ENCODE data around the gene SCAPER. TPM values are rescaled to one million over a fixed set of nuclear protein-coding genes. Genes with fewer than 3 reads are reported as not detected.
"Not testable (repeated sequence)": the region's sequence is repeated elsewhere in the genome, so short reads cannot be mapped to it uniquely, and the experiment has no call there.

SCAPER gene
- total RNA-seq, 1 donor from 2014 or later = 56.9 TPM

- no peak overlapping the region for H3K27ac ChIP-seq (ENCODE audit: low read depth, low read length)
Measured at GRCh38 chr15:76916369-76916768, 11.2 kb upstream of the SCAPER start.

GRCh38 chr15:76913737-76914136 lies 8.6 kb upstream of the SCAPER start:
- H3K4me1 ChIP-seq (ENCODE audit: control insufficient read depth in 3 of 3, insufficient read depth in 3 of 3, low read length in 3 of 3) = no peaks in the 10 kb centered on the region
- H3K4me3 ChIP-seq (ENCODE audit: low read length in 3 of 3) = no peak overlapping the region
- no peak overlapping the region for H3K9ac ChIP-seq (ENCODE audit: low read depth in 1 of 3, low read length in 3 of 3)
- H3K27ac ChIP-seq (ENCODE audit: low read depth, low read length) = no peak overlapping the region
- H3K27me3 ChIP-seq (ENCODE audit: control insufficient read depth in 3 of 3, insufficient read depth in 3 of 3, low read length in 3 of 3) = no peaks in the 10 kb centered on the region
- no peaks in the 10 kb centered on the region for H3K9me3 ChIP-seq (ENCODE audit: control insufficient read depth in 3 of 3, low read length in 3 of 3)
- no peaks in the 10 kb centered on the region for H3K36me3 ChIP-seq (ENCODE audit: control insufficient read depth in 3 of 3, insufficient read depth in 3 of 3, low read length in 3 of 3)

More at GRCh38 chr15:76916369-76916768, 11.2 kb upstream of the SCAPER start:
- no peaks in the 10 kb centered on the region for H3K27me3 ChIP-seq (ENCODE audit: control insufficient read depth in 3 of 3, insufficient read depth in 3 of 3, low read length in 3 of 3)
- no peaks in the 10 kb centered on the region for H3K4me1 ChIP-seq (ENCODE audit: control insufficient read depth in 3 of 3, insufficient read depth in 3 of 3, low read length in 3 of 3)
- no peaks in the 10 kb centered on the region for H3K36me3 ChIP-seq (ENCODE audit: control insufficient read depth in 3 of 3, insufficient read depth in 3 of 3, low read length in 3 of 3)
- no peak overlapping the region for H3K9ac ChIP-seq (ENCODE audit: low read depth in 1 of 3, low read length in 3 of 3)
- no peaks in the 10 kb centered on the region for H3K9me3 ChIP-seq (ENCODE audit: control insufficient read depth in 3 of 3, low read length in 3 of 3)
- H3K4me3 ChIP-seq (ENCODE audit: low read length in 3 of 3) = no peak overlapping the region

- Histone ChIP-seq H3K9me3 (ENCODE audit: control insufficient read depth in 3 of 3, low read length in 3 of 3) (no peaks in the 10 kb centered on the region), H3K4me1 (ENCODE audit: control insufficient read depth in 3 of 3, insufficient read depth in 3 of 3, low read length in 3 of 3) (no peaks in the 10 kb centered on the region), H3K4me3 (ENCODE audit: low read length in 3 of 3) (no peak overlapping the region), H3K27me3 (ENCODE audit: control insufficient read depth in 3 of 3, insufficient read depth in 3 of 3, low read length in 3 of 3) (no peaks in the 10 kb centered on the region), H3K27ac (ENCODE audit: low read depth, low read length) (no peak overlapping the region), H3K9ac (ENCODE audit: low read depth in 1 of 3, low read length in 3 of 3) (no peak overlapping the region), H3K36me3 (ENCODE audit: control insufficient read depth in 3 of 3, insufficient read depth in 3 of 3, low read length in 3 of 3) (no peaks in the 10 kb centered on the region)
Measured at GRCh38 chr15:76912430-76912829, 7.3 kb upstream of the SCAPER start.

GRCh38 chr15:76905855-76906254 lies 715 bp upstream of the SCAPER start:
- H3K27ac ChIP-seq (ENCODE audit: low read depth, low read length) = peak overlapping the region; percentile 98
- H3K9me3 ChIP-seq (ENCODE audit: control insufficient read depth in 3 of 3, low read length in 3 of 3) = no peaks in the 10 kb centered on the region
- peak overlapping the region; percentile 89 to 94 (median 90) for H3K9ac ChIP-seq (ENCODE audit: low read depth in 1 of 3, low read length in 3 of 3)
- no peaks in the 10 kb centered on the region for H3K27me3 ChIP-seq (ENCODE audit: control insufficient read depth in 3 of 3, insufficient read depth in 3 of 3, low read length in 3 of 3)
- no peaks in the 10 kb centered on the region for H3K36me3 ChIP-seq (ENCODE audit: control insufficient read depth in 3 of 3, insufficient read depth in 3 of 3, low read length in 3 of 3)
- H3K4me3 ChIP-seq (ENCODE audit: low read length in 3 of 3) = peak overlapping the region; percentile 80 to 95 (median 90)
- H3K4me1 ChIP-seq (ENCODE audit: control insufficient read depth in 3 of 3, insufficient read depth in 3 of 3, low read length in 3 of 3) = peaks cover 18 to 27% (median 23%) of the 10 kb centered on the region in 3 donors

GRCh38 chr15:76904461-76905012 lies 603 bp downstream of the SCAPER start:
- Histone ChIP-seq H3K36me3 (ENCODE audit: control insufficient read depth in 3 of 3, insufficient read depth in 3 of 3, low read length in 3 of 3) (no peaks in the 10 kb centered on the region), H3K4me1 (ENCODE audit: control insufficient read depth in 3 of 3, insufficient read depth in 3 of 3, low read length in 3 of 3) (peaks cover 18 to 27% (median 23%) of the 10 kb centered on the region in 3 donors), H3K4me3 (ENCODE audit: low read length in 3 of 3) (peak overlapping the region; percentile 81 to 95 (median 90))

GRCh38 chr15:76903251-76903681 lies 1.9 kb downstream of the SCAPER start:
- Histone ChIP-seq H3K36me3 (ENCODE audit: control insufficient read depth in 3 of 3, insufficient read depth in 3 of 3, low read length in 3 of 3) (no peaks in the 10 kb centered on the region), H3K9ac (ENCODE audit: low read depth in 1 of 3, low read length in 3 of 3) (no peak overlapping the region), H3K4me1 (ENCODE audit: control insufficient read depth in 3 of 3, insufficient read depth in 3 of 3, low read length in 3 of 3) (peaks cover 18 to 27% (median 23%) of the 10 kb centered on the region in 3 donors), H3K9me3 (ENCODE audit: control insufficient read depth in 3 of 3, low read length in 3 of 3) (no peaks in the 10 kb centered on the region), H3K27ac (ENCODE audit: low read depth, low read length) (peak overlapping the region; percentile 98), H3K4me3 (ENCODE audit: low read length in 3 of 3) (no peak overlapping the region), H3K27me3 (ENCODE audit: control insufficient read depth in 3 of 3, insufficient read depth in 3 of 3, low read length in 3 of 3) (no peaks in the 10 kb centered on the region)

More at GRCh38 chr15:76904461-76905012, 603 bp downstream of the SCAPER start:
- Histone ChIP-seq H3K27ac (ENCODE audit: low read depth, low read length) (peak overlapping the region; percentile 98), H3K9me3 (ENCODE audit: control insufficient read depth in 3 of 3, low read length in 3 of 3) (no peaks in the 10 kb centered on the region), H3K27me3 (ENCODE audit: control insufficient read depth in 3 of 3, insufficient read depth in 3 of 3, low read length in 3 of 3) (no peaks in the 10 kb centered on the region), H3K9ac (ENCODE audit: low read depth in 1 of 3, low read length in 3 of 3) (peak overlapping the region; percentile 89 to 94 (median 90))

GRCh38 chr15:76901965-76902364 lies 3.2 kb downstream of the SCAPER start:
- Histone ChIP-seq H3K27me3 (ENCODE audit: control insufficient read depth in 3 of 3, insufficient read depth in 3 of 3, low read length in 3 of 3) (no peaks in the 10 kb centered on the region), H3K36me3 (ENCODE audit: control insufficient read depth in 3 of 3, insufficient read depth in 3 of 3, low read length in 3 of 3) (no peaks in the 10 kb centered on the region), H3K9ac (ENCODE audit: low read depth in 1 of 3, low read length in 3 of 3) (no peak overlapping the region), H3K4me3 (ENCODE audit: low read length in 3 of 3) (no peak overlapping the region), H3K27ac (ENCODE audit: low read depth, low read length) (no peak overlapping the region), H3K9me3 (ENCODE audit: control insufficient read depth in 3 of 3, low read length in 3 of 3) (no peaks in the 10 kb centered on the region), H3K4me1 (ENCODE audit: control insufficient read depth in 3 of 3, insufficient read depth in 3 of 3, low read length in 3 of 3) (peaks cover 18 to 27% (median 23%) of the 10 kb centered on the region in 3 donors)

- not testable (repeated sequence) for H3K27ac ChIP-seq (ENCODE audit: low read depth, low read length); H3K4me3 ChIP-seq (ENCODE audit: low read length in 3 of 3); H3K27me3 ChIP-seq (ENCODE audit: control insufficient read depth in 3 of 3, insufficient read depth in 3 of 3, low read length in 3 of 3); H3K36me3 ChIP-seq (ENCODE audit: control insufficient read depth in 3 of 3, insufficient read depth in 3 of 3, low read length in 3 of 3); H3K9ac ChIP-seq (ENCODE audit: low read depth in 1 of 3, low read length in 3 of 3); H3K9me3 ChIP-seq (ENCODE audit: control insufficient read depth in 3 of 3, low read length in 3 of 3)
- H3K4me1 ChIP-seq (ENCODE audit: control insufficient read depth in 3 of 3, insufficient read depth in 3 of 3, low read length in 3 of 3) = peaks cover 10 to 17% (median 17%) of the 10 kb centered on the region in 3 donors
Measured at GRCh38 chr15:76899931-76900310, 5.2 kb downstream of the SCAPER start.

- H3K36me3 ChIP-seq (ENCODE audit: control insufficient read depth in 3 of 3, insufficient read depth in 3 of 3, low read length in 3 of 3); H3K9ac ChIP-seq (ENCODE audit: low read depth in 1 of 3, low read length in 3 of 3); H3K27ac ChIP-seq (ENCODE audit: low read depth, low read length); H3K9me3 ChIP-seq (ENCODE audit: control insufficient read depth in 3 of 3, low read length in 3 of 3); H3K27me3 ChIP-seq (ENCODE audit: control insufficient read depth in 3 of 3, insufficient read depth in 3 of 3, low read length in 3 of 3); H3K4me3 ChIP-seq (ENCODE audit: low read length in 3 of 3): not testable (repeated sequence)
- H3K4me1 ChIP-seq (ENCODE audit: control insufficient read depth in 3 of 3, insufficient read depth in 3 of 3, low read length in 3 of 3) = peaks cover 7 to 13% (median 13%) of the 10 kb centered on the region in 3 donors
Measured at GRCh38 chr15:76899176-76899930, 5.8 kb downstream of the SCAPER start.

GRCh38 chr15:76898102-76898501 lies 7.0 kb downstream of the SCAPER start:
- Histone ChIP-seq H3K9me3 (ENCODE audit: control insufficient read depth in 3 of 3, low read length in 3 of 3) (no peaks in the 10 kb centered on the region), H3K27me3 (ENCODE audit: control insufficient read depth in 3 of 3, insufficient read depth in 3 of 3, low read length in 3 of 3) (no peaks in the 10 kb centered on the region), H3K27ac (ENCODE audit: low read depth, low read length) (no peak overlapping the region), H3K4me1 (ENCODE audit: control insufficient read depth in 3 of 3, insufficient read depth in 3 of 3, low read length in 3 of 3) (peaks cover 0 to under 1% (median under 1%) of the 10 kb centered on the region in 3 donors), H3K4me3 (ENCODE audit: low read length in 3 of 3) (no peak overlapping the region), H3K36me3 (ENCODE audit: control insufficient read depth in 3 of 3, insufficient read depth in 3 of 3, low read length in 3 of 3) (no peaks in the 10 kb centered on the region), H3K9ac (ENCODE audit: low read depth in 1 of 3, low read length in 3 of 3) (no peak overlapping the region)
